Forelimb muscle (tissue), 1 donor: Measurements from ENCODE around the gene KIAA0930. TPM values are rescaled to one million over a fixed set of nuclear protein-coding genes. Genes with fewer than 3 reads are reported as not detected.
"Not testable (repeated sequence)": the region's sequence is repeated elsewhere in the genome, so short reads cannot be mapped to it uniquely, and the experiment has no call there.

Source experiments
- DNase-seq: peaks from one replicate; pipeline ENCODE4 v3.0.0-alpha.2; 2013; ENCODE audit warnings: low read depth
- polyA plus RNA-seq: library from polyadenylated mRNA; unstranded; fragments of 120-200 nt; gene quantifications from one replicate; pipeline ENCODE4 v1.2.1, GENCODE V29; 2013; ENCODE audit not compliant: insufficient read length

Gene KIAA0930
- polyA plus RNA-seq, 1 donor: 14.2 TPM

- no peak for DNase-seq
Measured at GRCh38 chr22:45200860-45201511, 39.7 kb downstream of the KIAA0930 start.

GRCh38 chr22:45200230-45200629 lies 40.5 kb downstream of the KIAA0930 start:
- no peak for DNase-seq

- no peak for DNase-seq
Measured at GRCh38 chr22:45199723-45200122, 41.0 kb downstream of the KIAA0930 start.

- DNase-seq: no peak
Measured at GRCh38 chr22:45198463-45198795, 42.3 kb downstream of the KIAA0930 start.

- DNase-seq: no peak
Measured at GRCh38 chr22:45197606-45198462, 42.9 kb downstream of the KIAA0930 start.

GRCh38 chr22:45196926-45197605 lies 43.6 kb downstream of the KIAA0930 start:
- no peak for DNase-seq

- no peak for DNase-seq
Measured at GRCh38 chr22:45196308-45196707, 44.4 kb downstream of the KIAA0930 start.

- no peak for DNase-seq
Measured at GRCh38 chr22:45195616-45196015, 45.1 kb downstream of the KIAA0930 start.

- DNase-seq: no peak
Measured at GRCh38 chr22:45194686-45195085, 46.0 kb downstream of the KIAA0930 start.

GRCh38 chr22:45192701-45193187 lies 48.0 kb downstream of the KIAA0930 start:
- no peak for DNase-seq

- not testable (repeated sequence) for DNase-seq
Measured at GRCh38 chr22:45191746-45192145, 48.9 kb downstream of the KIAA0930 start.

- no peak for DNase-seq
Measured at GRCh38 chr22:45190202-45190872, 50.4 kb downstream of the KIAA0930 start.

GRCh38 chr22:45188779-45189178 lies 51.9 kb downstream of the KIAA0930 start:
- DNase-seq: no peak

GRCh38 chr22:45187891-45188290 lies 52.8 kb downstream of the KIAA0930 start:
- DNase-seq: no peak

- DNase-seq: no peak
Measured at GRCh38 chr22:45185718-45186514, 54.8 kb downstream of the KIAA0930 start.

- DNase-seq: no peak
Measured at GRCh38 chr22:45183974-45184373, 56.7 kb downstream of the KIAA0930 start.

- DNase-seq: no peak
Measured at GRCh38 chr22:45181766-45182165, 58.9 kb downstream of the KIAA0930 start.

- DNase-seq: no peak
Measured at GRCh38 chr22:45181240-45181639, 59.5 kb downstream of the KIAA0930 start.

GRCh38 chr22:45180146-45180679 lies 60.5 kb downstream of the KIAA0930 start:
- no peak for DNase-seq

GRCh38 chr22:45179276-45180049 lies 61.2 kb downstream of the KIAA0930 start:
- DNase-seq: no peak
